Measurements from ENCODE around the gene NUP42. TPM values are rescaled to one million over a fixed set of nuclear protein-coding genes. Genes with fewer than 3 reads are reported as not detected.

The NUP42 gene
- total RNA-seq, 1 donor from 2014 or later = 16.3 TPM

DNA sequence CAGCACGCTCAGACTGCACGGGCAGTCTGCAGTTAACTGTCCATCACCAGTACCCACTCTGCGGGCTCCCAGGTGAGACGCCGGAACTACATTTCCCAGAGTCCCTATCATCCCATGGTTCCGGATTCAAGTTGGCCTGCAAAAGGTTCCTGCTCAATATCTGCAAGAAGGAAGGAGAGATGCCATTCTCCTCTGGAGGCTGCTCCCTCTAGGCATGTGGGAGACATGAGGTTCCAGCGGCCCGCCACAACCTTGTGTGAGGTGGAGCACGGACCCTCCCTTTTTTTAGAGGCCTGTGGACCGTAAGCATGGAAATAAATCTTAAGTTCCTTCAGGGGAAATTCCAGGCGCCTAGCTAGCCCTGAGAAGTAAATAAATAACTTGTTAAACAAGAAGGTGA is 29.7 kb downstream of the NUP42 start:
- H3K36me3 ChIP-seq (ENCODE audit: control insufficient read depth, insufficient read depth, low read length) = no peaks in the 10 kb centered on the region
- H3K27me3 ChIP-seq (ENCODE audit: control insufficient read depth, insufficient read depth, low read length) = no peaks in the 10 kb centered on the region
- no peak for DNase-seq (ENCODE audit: low read depth)
- no peak for FAIRE-seq
- TF ChIP-seq, protein P1, sequence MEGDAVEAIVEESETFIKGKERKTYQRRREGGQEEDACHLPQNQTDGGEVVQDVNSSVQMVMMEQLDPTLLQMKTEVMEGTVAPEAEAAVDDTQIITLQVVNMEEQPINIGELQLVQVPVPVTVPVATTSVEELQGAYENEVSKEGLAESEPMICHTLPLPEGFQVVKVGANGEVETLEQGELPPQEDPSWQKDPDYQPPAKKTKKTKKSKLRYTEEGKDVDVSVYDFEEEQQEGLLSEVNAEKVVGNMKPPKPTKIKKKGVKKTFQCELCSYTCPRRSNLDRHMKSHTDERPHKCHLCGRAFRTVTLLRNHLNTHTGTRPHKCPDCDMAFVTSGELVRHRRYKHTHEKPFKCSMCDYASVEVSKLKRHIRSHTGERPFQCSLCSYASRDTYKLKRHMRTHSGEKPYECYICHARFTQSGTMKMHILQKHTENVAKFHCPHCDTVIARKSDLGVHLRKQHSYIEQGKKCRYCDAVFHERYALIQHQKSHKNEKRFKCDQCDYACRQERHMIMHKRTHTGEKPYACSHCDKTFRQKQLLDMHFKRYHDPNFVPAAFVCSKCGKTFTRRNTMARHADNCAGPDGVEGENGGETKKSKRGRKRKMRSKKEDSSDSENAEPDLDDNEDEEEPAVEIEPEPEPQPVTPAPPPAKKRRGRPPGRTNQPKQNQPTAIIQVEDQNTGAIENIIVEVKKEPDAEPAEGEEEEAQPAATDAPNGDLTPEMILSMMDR (IDR thresholded peaks at IDR 0.05; ENCODE audit: insufficient read depth, low read length, severe bottlenecking) = no peak
- H3K4me3 ChIP-seq (ENCODE audit: low read depth, low read length) = no peak overlapping the region

DNA sequence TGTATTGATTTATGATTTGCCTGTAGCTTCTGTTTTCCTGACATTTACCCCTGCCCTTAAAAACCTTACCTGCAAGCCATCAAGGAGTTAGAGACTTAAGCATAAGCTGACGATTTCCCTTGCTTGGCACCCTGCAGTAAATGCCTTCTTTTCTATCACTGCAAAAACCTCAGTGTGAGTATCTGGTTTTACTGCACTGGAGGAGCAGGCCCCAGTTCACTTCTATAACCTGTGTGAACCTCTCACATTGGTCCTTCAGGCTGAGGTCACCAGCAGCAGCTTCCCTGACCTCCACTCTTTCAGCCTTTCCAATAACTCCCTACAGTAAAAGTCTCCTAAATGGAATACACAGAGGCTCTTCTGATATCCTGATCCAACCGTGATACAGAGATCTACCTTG is 30.5 kb downstream of the NUP42 start:
- no peak overlapping the region for H3K4me3 ChIP-seq (ENCODE audit: low read depth, low read length)
- FAIRE-seq = no peak
- DNase-seq (ENCODE audit: low read depth) = no peak
- H3K27me3 ChIP-seq (ENCODE audit: control insufficient read depth, insufficient read depth, low read length) = no peaks in the 10 kb centered on the region
- H3K36me3 ChIP-seq (ENCODE audit: control insufficient read depth, insufficient read depth, low read length) = no peaks in the 10 kb centered on the region
- TF ChIP-seq, protein P1 (IDR thresholded peaks at IDR 0.05; ENCODE audit: insufficient read depth, low read length, severe bottlenecking) = no peak

DNA sequence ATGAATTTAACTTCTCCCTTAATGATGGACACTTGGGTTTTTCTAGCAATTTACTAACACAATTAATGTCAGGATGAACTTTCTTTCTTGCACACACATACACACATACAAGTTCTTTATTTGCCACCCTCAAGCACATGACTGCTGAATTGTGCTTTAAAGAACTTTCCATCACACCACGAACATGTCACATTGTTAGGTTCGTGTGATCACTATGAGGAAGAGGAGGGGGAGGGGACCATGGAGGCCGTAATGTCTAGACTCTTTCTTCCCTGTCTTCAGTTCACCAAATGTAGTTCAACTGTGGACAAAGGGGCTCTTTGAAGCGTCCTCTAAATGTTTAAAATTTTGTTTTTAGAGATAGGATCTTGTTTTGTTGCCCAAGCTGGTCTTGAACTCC is 31.0 kb downstream of the NUP42 start:
- no peak overlapping the region for H3K4me3 ChIP-seq (ENCODE audit: low read depth, low read length)
- DNase-seq (ENCODE audit: low read depth) (no peak), FAIRE-seq (peak; percentile 85)
- no peaks in the 10 kb centered on the region for H3K27me3 ChIP-seq (ENCODE audit: control insufficient read depth, insufficient read depth, low read length)
- no peaks in the 10 kb centered on the region for H3K36me3 ChIP-seq (ENCODE audit: control insufficient read depth, insufficient read depth, low read length)
- TF ChIP-seq, protein P1 (IDR thresholded peaks at IDR 0.05; ENCODE audit: insufficient read depth, low read length, severe bottlenecking) = no peak

DNA sequence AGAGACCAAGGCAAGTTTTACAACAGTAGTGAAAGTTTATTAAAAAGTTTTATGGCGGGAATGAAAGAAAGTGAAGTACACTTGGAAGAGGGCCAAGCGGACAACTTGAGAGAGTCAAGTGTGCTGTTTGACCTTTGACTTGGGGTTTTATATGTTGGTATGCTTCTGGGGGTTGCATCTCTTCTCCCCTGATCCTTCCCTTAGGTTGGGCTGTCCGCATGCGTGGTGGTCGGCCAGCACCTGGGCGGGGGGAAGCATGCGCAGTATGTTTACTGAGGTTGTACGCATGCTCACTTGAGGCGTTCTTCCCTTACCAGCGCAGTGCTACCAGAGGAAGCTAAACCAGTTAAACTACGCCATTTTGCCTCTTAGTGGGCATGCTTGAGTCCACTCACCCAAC is 31.9 kb downstream of the NUP42 start:
- Histone ChIP-seq H3K4me3 (ENCODE audit: low read depth, low read length) (no peak overlapping the region), H3K27me3 (ENCODE audit: control insufficient read depth, insufficient read depth, low read length) (no peaks in the 10 kb centered on the region), H3K36me3 (ENCODE audit: control insufficient read depth, insufficient read depth, low read length) (no peaks in the 10 kb centered on the region)
- TF ChIP-seq, protein P1 (IDR thresholded peaks at IDR 0.05; ENCODE audit: insufficient read depth, low read length, severe bottlenecking) = no peak
- DNase-seq (ENCODE audit: low read depth) (no peak), FAIRE-seq (no peak)

DNA sequence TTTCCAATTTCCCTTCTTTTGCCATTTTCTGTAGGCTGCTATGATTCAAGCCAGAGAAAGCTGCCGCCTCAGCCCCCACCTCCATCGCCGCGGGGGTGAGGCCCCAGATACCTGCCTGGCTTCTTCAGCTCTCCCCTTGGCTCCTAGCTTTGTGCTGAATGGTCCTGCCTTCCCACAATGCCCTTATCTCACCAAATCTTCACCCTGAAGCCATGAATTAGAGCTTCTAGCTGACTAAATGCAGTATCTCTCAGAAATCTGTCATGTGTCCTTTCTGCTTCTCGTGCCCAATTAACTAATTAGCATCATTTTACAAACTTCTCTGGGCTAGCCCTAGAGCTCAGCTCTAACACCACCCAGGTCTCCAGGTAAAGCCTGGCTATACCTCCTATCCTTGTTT is 32.6 kb downstream of the NUP42 start:
- Histone ChIP-seq H3K4me3 (ENCODE audit: low read depth, low read length) (no peak overlapping the region), H3K36me3 (ENCODE audit: control insufficient read depth, insufficient read depth, low read length) (no peaks in the 10 kb centered on the region), H3K27me3 (ENCODE audit: control insufficient read depth, insufficient read depth, low read length) (no peaks in the 10 kb centered on the region)
- no peak for FAIRE-seq
- no peak for DNase-seq (ENCODE audit: low read depth)
- TF ChIP-seq, protein P1 (IDR thresholded peaks at IDR 0.05; ENCODE audit: insufficient read depth, low read length, severe bottlenecking) = no peak

DNA sequence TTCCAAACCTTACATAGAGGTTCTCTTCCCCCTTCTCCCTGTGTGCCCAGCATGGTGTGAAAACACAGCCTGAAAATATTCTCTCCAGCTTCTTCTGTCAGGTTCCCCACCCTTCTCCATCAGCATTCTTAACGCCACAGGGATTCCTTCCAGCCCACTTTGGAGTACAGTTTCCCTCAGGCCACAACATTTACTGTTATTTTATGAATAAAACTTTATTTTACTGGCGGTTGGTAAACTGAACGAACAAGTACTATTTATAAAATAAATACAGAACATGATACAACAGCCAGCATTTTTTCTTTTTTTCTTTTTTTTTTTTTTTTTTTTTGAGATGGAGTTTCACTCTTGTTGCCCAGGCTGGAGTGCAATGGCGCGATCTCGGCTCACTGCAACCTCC is 33.1 kb downstream of the NUP42 start:
- FAIRE-seq = no peak
- TF ChIP-seq, protein P1 (IDR thresholded peaks at IDR 0.05; ENCODE audit: insufficient read depth, low read length, severe bottlenecking) = no peak
- Histone ChIP-seq H3K36me3 (ENCODE audit: control insufficient read depth, insufficient read depth, low read length) (no peaks in the 10 kb centered on the region), H3K27me3 (ENCODE audit: control insufficient read depth, insufficient read depth, low read length) (no peaks in the 10 kb centered on the region), H3K4me3 (ENCODE audit: low read depth, low read length) (no peak overlapping the region)
- DNase-seq (ENCODE audit: low read depth) = no peak

All from bronchial epithelial cell (primary cell).